HG02885 (cell line): Measurements from ENCODE around the gene TIAM2.

ENCODE experiments used
- ATAC-seq: cut with Tn5 transposase; IDR thresholded peaks from one replicate; pipeline ENCODE4 v1.9.1; 2021; ENCODE audit warnings: mild to moderate bottlenecking; ENCODE audit not compliant: unreplicated experiment, poor library complexity

TIAM2 gene

GRCh38 chr6:155269765-155270164, 274.6 kb downstream of the TIAM2 start:
- no peak for ATAC-seq

- no peak for ATAC-seq
Measured at GRCh38 chr6:155270561-155271091, 275.5 kb downstream of the TIAM2 start.

GRCh38 chr6:155271145-155271544, 276.0 kb downstream of the TIAM2 start:
- no peak for ATAC-seq

- ATAC-seq: no peak
Measured at GRCh38 chr6:155272353-155273232, 277.5 kb downstream of the TIAM2 start.

GRCh38 chr6:155273431-155273830, 278.3 kb downstream of the TIAM2 start:
- ATAC-seq: no peak

- ATAC-seq: no peak
Measured at GRCh38 chr6:155274106-155274505, 279.0 kb downstream of the TIAM2 start.

GRCh38 chr6:155274533-155274932, 279.4 kb downstream of the TIAM2 start:
- no peak for ATAC-seq

GRCh38 chr6:155275808-155276480, 280.8 kb downstream of the TIAM2 start:
- no peak for ATAC-seq

- ATAC-seq: no peak
Measured at GRCh38 chr6:155276638-155277037, 281.5 kb downstream of the TIAM2 start.

- no peak for ATAC-seq
Measured at GRCh38 chr6:155278319-155279049, 283.4 kb downstream of the TIAM2 start.

- ATAC-seq: no peak
Measured at GRCh38 chr6:155284775-155285174, 289.7 kb downstream of the TIAM2 start.

GRCh38 chr6:155287762-155288161, 292.6 kb downstream of the TIAM2 start:
- no peak for ATAC-seq

- no peak for ATAC-seq
Measured at GRCh38 chr6:155290491-155290890, 295.4 kb downstream of the TIAM2 start.

GRCh38 chr6:155291291-155291690, 296.2 kb downstream of the TIAM2 start:
- ATAC-seq: no peak

GRCh38 chr6:155292711-155293110, 297.6 kb downstream of the TIAM2 start:
- ATAC-seq: no peak

GRCh38 chr6:155297669-155298068, 302.6 kb downstream of the TIAM2 start:
- ATAC-seq: no peak

GRCh38 chr6:155301867-155302266, 306.8 kb downstream of the TIAM2 start:
- ATAC-seq: no peak

GRCh38 chr6:155303361-155303870, 308.3 kb downstream of the TIAM2 start:
- no peak for ATAC-seq

- ATAC-seq: no peak
Measured at GRCh38 chr6:155306958-155307357, 311.8 kb downstream of the TIAM2 start.
